HepG2 (cell line): Measurements from ENCODE around the gene AUH. TPM values are rescaled to one million over a fixed set of nuclear protein-coding genes. Genes with fewer than 3 reads are reported as not detected.
A peak's percentile ranks its signal among the peaks of the same experiment; 100 is the strongest.

Experiments used
- CBFB ChIP-seq: sonication (generic); formaldehyde crosslinking; IDR thresholded peaks from 2 replicates; pipeline ENCODE4 v1.4.0; 2020; ENCODE audit warnings: missing genetic modification reagents
- EHMT2 ChIP-seq: fragments of 200-600 bp; sonication (generic); IDR thresholded peaks from 2 replicates; pipeline ENCODE4 v1.7.0; 2017; ENCODE audit warnings: antibody characterized with exemption, low read depth, low read length, borderline replicate concordance
- GATAD1 ChIP-seq: IDR thresholded peaks from 2 replicates; pipeline ENCODE4 v1.6.1; 2016; ENCODE audit warnings: missing genetic modification reagents, missing compliant biosample characterization
- IKZF4 ChIP-seq: sonication (generic); formaldehyde crosslinking; IDR thresholded peaks from 2 replicates; pipeline ENCODE4 v1.5.1; 2020; ENCODE audit warnings: borderline replicate concordance, mild to moderate bottlenecking, low read depth, missing genetic modification reagents; ENCODE audit errors: not compliant biosample characterization
- IRF1 ChIP-seq: sonication (generic); formaldehyde crosslinking; IDR thresholded peaks from 2 replicates; pipeline ENCODE4 v1.4.0; 2020; ENCODE audit warnings: low read depth, mild to moderate bottlenecking, missing genetic modification reagents
- KDM1A ChIP-seq: IDR thresholded peaks from 2 replicates; pipeline ENCODE4 v1.6.1; 2016; ENCODE audit warnings: missing compliant biosample characterization
- KDM4B ChIP-seq: sonication (generic); formaldehyde crosslinking; IDR thresholded peaks from 2 replicates; pipeline ENCODE4 v1.4.0; 2020; ENCODE audit warnings: missing genetic modification reagents
- MEIS2 ChIP-seq: sonication (generic); formaldehyde crosslinking; IDR thresholded peaks from 2 replicates; pipeline ENCODE4 v1.9.0; 2021; ENCODE audit warnings: mild to moderate bottlenecking, missing genetic modification reagents
- NFIC ChIP-seq: IDR thresholded peaks from 2 replicates; pipeline ENCODE4 v1.6.1; 2012; ENCODE audit warnings: mild to moderate bottlenecking, low read length, inconsistent platforms
- NFYB ChIP-seq: sonication (generic); formaldehyde crosslinking; IDR thresholded peaks from 2 replicates; pipeline ENCODE4 v1.4.0; 2020; ENCODE audit warnings: missing genetic modification reagents
- RCOR2 ChIP-seq: IDR thresholded peaks from 2 replicates; pipeline ENCODE4 v1.6.1; 2016; ENCODE audit warnings: missing biosample characterization, missing genetic modification reagents
- SMC3 ChIP-seq: IDR thresholded peaks from 2 replicates; pipeline ENCODE4 v1.6.1; 2011; ENCODE audit warnings: low read length, improper control_type of control experiment
- SP140L ChIP-seq: sonication (generic); formaldehyde crosslinking; IDR thresholded peaks from 2 replicates; pipeline ENCODE4 v1.4.0; 2020; ENCODE audit warnings: missing genetic modification reagents, borderline replicate concordance
- ZNF335 ChIP-seq: sonication (generic); formaldehyde crosslinking; IDR thresholded peaks from 2 replicates; pipeline ENCODE4 v1.4.0; 2020; ENCODE audit warnings: missing genetic modification reagents
- ZNF629 ChIP-seq: sonication (generic); formaldehyde crosslinking; conservative IDR thresholded peaks from 2 replicates; pipeline ENCODE4 v1.5.0; 2020; ENCODE audit warnings: missing genetic modification reagents
- polyA plus RNA-seq, 8 experiments: library from polyadenylated mRNA; depleted of rRNA in 3 of 8; stranded (reverse) in 7 of 8; unstranded in 1 of 8; fragments of >200 nt; fragmentation: Illumina TruSeq in 4 of 8; extraction: Trizol in 4 of 8; gene quantifications; 2 replicates each; pipeline versions ENCODE4 v1.2.1 to v1.2.3, GENCODE V29; 2011 to 2016; ENCODE audit warnings: low read depth in 4 of 8, missing spikeins in 1 of 8, mixed read lengths in 1 of 8; ENCODE audit not compliant: insufficient read depth in 1 of 8
- total RNA-seq, 5 experiments: library from RNA; depleted of rRNA; stranded (reverse); fragments of >200 nt; fragmentation: Illumina TruSeq; extraction: Trizol; gene quantifications; 2 replicates each; pipeline ENCODE4 v1.2.3, GENCODE V29; 2016; ENCODE audit warnings: low read depth in 1 of 5
- TF ChIP-seq, protein P1 (sequence below): IDR thresholded peaks from 2 replicates; pipeline ENCODE4 v1.6.1; 2016
- TF ChIP-seq, protein P2 (sequence below): IDR thresholded peaks from 2 replicates; pipeline ENCODE4 v1.4.0; 2020; ENCODE audit warnings: mild to moderate bottlenecking, missing genetic modification reagents
- TF ChIP-seq, protein P3 (sequence below): IDR thresholded peaks from 2 replicates; pipeline ENCODE4 v1.6.1; 2012; ENCODE audit warnings: low read depth, low read length, improper control_type of control experiment

Gene AUH
- total and polyA plus RNA-seq, 2 of the 13 experiments (the other 11 are each of a cell fraction or from before 2014, with no cell fraction given): 25.8 to 31.9 TPM

GRCh38 chr9:91395106-91395552 is 33.4 kb upstream of the AUH start (continued):
- TF ChIP-seq GATAD1 (CRISPR knock-in tag): peak; percentile 66
- peak; percentile 96 for TF ChIP-seq RCOR2 (CRISPR knock-in tag)
- TF ChIP-seq NFIC: peak; percentile 66
- TF ChIP-seq IRF1 (CRISPR knock-in tag): no peak
- peak; percentile 98 for TF ChIP-seq KDM4B (CRISPR knock-in tag)
- TF ChIP-seq ZNF335 (CRISPR knock-in tag): peak; percentile 70; the same call in 1 of the 2 replicates
- TF ChIP-seq SP140L (CRISPR knock-in tag): 0 out of 2 replicates have a peak, but pooled peaks have one; percentile 58
- no peak for TF ChIP-seq IKZF4 (CRISPR knock-in tag)
- TF ChIP-seq CBFB (CRISPR knock-in tag): 0 out of 2 replicates have a peak, but pooled peaks have one; percentile 24
- TF ChIP-seq, protein P1, sequence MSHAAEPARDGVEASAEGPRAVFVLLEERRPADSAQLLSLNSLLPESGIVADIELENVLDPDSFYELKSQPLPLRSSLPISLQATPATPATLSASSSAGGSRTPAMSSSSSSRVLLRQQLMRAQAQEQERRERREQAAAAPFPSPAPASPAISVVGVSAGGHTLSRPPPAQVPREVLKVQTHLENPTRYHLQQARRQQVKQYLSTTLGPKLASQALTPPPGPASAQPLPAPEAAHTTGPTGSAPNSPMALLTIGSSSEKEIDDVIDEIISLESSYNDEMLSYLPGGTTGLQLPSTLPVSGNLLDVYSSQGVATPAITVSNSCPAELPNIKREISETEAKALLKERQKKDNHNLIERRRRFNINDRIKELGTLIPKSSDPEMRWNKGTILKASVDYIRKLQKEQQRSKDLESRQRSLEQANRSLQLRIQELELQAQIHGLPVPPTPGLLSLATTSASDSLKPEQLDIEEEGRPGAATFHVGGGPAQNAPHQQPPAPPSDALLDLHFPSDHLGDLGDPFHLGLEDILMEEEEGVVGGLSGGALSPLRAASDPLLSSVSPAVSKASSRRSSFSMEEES (CRISPR knock-in tag): peak; percentile 96
- peak; percentile 85 for TF ChIP-seq MEIS2 (CRISPR knock-in tag)
- TF ChIP-seq, protein P2, sequence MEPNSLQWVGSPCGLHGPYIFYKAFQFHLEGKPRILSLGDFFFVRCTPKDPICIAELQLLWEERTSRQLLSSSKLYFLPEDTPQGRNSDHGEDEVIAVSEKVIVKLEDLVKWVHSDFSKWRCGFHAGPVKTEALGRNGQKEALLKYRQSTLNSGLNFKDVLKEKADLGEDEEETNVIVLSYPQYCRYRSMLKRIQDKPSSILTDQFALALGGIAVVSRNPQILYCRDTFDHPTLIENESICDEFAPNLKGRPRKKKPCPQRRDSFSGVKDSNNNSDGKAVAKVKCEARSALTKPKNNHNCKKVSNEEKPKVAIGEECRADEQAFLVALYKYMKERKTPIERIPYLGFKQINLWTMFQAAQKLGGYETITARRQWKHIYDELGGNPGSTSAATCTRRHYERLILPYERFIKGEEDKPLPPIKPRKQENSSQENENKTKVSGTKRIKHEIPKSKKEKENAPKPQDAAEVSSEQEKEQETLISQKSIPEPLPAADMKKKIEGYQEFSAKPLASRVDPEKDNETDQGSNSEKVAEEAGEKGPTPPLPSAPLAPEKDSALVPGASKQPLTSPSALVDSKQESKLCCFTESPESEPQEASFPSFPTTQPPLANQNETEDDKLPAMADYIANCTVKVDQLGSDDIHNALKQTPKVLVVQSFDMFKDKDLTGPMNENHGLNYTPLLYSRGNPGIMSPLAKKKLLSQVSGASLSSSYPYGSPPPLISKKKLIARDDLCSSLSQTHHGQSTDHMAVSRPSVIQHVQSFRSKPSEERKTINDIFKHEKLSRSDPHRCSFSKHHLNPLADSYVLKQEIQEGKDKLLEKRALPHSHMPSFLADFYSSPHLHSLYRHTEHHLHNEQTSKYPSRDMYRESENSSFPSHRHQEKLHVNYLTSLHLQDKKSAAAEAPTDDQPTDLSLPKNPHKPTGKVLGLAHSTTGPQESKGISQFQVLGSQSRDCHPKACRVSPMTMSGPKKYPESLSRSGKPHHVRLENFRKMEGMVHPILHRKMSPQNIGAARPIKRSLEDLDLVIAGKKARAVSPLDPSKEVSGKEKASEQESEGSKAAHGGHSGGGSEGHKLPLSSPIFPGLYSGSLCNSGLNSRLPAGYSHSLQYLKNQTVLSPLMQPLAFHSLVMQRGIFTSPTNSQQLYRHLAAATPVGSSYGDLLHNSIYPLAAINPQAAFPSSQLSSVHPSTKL (CRISPR knock-in tag): peak; percentile 98
- TF ChIP-seq KDM1A: peak; percentile 72; the same call in 1 of the 2 replicates
- peak; percentile 63; the same call in 1 of the 2 replicates for TF ChIP-seq EHMT2
- TF ChIP-seq, protein P3, sequence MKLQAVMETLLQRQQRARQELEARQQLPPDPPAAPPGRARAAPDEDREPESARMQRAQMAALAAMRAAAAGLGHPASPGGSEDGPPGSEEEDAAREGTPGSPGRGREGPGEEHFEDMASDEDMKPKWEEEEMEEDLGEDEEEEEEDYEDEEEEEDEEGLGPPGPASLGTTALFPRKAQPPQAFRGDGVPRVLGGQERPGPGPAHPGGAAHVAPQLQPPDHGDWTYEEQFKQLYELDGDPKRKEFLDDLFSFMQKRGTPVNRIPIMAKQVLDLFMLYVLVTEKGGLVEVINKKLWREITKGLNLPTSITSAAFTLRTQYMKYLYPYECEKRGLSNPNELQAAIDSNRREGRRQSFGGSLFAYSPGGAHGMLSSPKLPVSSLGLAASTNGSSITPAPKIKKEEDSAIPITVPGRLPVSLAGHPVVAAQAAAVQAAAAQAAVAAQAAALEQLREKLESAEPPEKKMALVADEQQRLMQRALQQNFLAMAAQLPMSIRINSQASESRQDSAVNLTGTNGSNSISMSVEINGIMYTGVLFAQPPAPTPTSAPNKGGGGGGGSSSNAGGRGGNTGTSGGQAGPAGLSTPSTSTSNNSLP: peak; percentile 87
- peak; percentile 63; the same call in 1 of the 2 replicates for TF ChIP-seq SMC3
- 0 out of 2 replicates have a peak, but pooled peaks have one; percentile 24 for TF ChIP-seq NFYB (CRISPR knock-in tag)
- TF ChIP-seq ZNF629 (CRISPR knock-in tag): 0 out of 2 replicates have a peak, but pooled peaks have one; percentile 20
